ENCODE measurements around the gene POPDC3. TPM values are rescaled to one million over a fixed set of nuclear protein-coding genes. Genes with fewer than 3 reads are reported as not detected.
A peak's percentile ranks its signal among the peaks of the same experiment; 100 is the strongest.

Gene POPDC3
- polyA plus RNA-seq, 1 experiment, result 8.6 TPM

GRCh38 chr6:105153676-105154075 lies 26.1 kb downstream of the POPDC3 start:
- Histone ChIP-seq H3K4me3 (ENCODE audit: low read depth, low read length) (no peak overlapping the region), H3K36me3 (ENCODE audit: control insufficient read depth, insufficient read depth, low read length) (no peaks in the 10 kb centered on the region), H3K27me3 (ENCODE audit: control insufficient read depth, insufficient read depth, low read length) (no peaks in the 10 kb centered on the region)
- DNase-seq (ENCODE audit: low read depth), result no peak
- no peak for TF ChIP-seq CTCF (IDR thresholded peaks at IDR 0.05; ENCODE audit: insufficient read depth, low read depth, low read length)
- ChIA-PET CTCF (no interaction called here), POLR2A (no interaction called here)

GRCh38 chr6:105152880-105153279 lies 26.9 kb downstream of the POPDC3 start:
- DNase-seq (ENCODE audit: low read depth), result no peak
- no peaks in the 10 kb centered on the region for H3K36me3 ChIP-seq (ENCODE audit: control insufficient read depth, insufficient read depth, low read length)
- H3K4me3 ChIP-seq (ENCODE audit: low read depth, low read length), result no peak overlapping the region
- no peaks in the 10 kb centered on the region for H3K27me3 ChIP-seq (ENCODE audit: control insufficient read depth, insufficient read depth, low read length)
- ChIA-PET POLR2A (no interaction called here), CTCF (no interaction called here)
- TF ChIP-seq CTCF (IDR thresholded peaks at IDR 0.05; ENCODE audit: insufficient read depth, low read depth, low read length), result no peak

- CTCF ChIA-PET, result no interaction called here
- DNase-seq (ENCODE audit: low read depth), result no peak
- no peaks in the 10 kb centered on the region for H3K27me3 ChIP-seq (ENCODE audit: control insufficient read depth, insufficient read depth, low read length)
- TF ChIP-seq CTCF (IDR thresholded peaks at IDR 0.05; ENCODE audit: insufficient read depth, low read depth, low read length), result no peak
- no peaks in the 10 kb centered on the region for H3K36me3 ChIP-seq (ENCODE audit: control insufficient read depth, insufficient read depth, low read length)
- no peak overlapping the region for H3K4me3 ChIP-seq (ENCODE audit: low read depth, low read length)
- POLR2A ChIA-PET, result no interaction called here
Observed at GRCh38 chr6:105151644-105152043, 28.2 kb downstream of the POPDC3 start.

- H3K36me3 ChIP-seq (ENCODE audit: control insufficient read depth, insufficient read depth, low read length), result no peaks in the 10 kb centered on the region
- no peaks in the 10 kb centered on the region for H3K27me3 ChIP-seq (ENCODE audit: control insufficient read depth, insufficient read depth, low read length)
- no peak for TF ChIP-seq CTCF (IDR thresholded peaks at IDR 0.05; ENCODE audit: insufficient read depth, low read depth, low read length)
- no peak overlapping the region for H3K4me3 ChIP-seq (ENCODE audit: low read depth, low read length)
- CTCF ChIA-PET, result no interaction called here
- POLR2A ChIA-PET, result no interaction called here
- no peak for DNase-seq (ENCODE audit: low read depth)
Observed at GRCh38 chr6:105138141-105138540, 41.7 kb downstream of the POPDC3 start.

GRCh38 chr6:105137388-105137787 lies 42.4 kb downstream of the POPDC3 start:
- CTCF ChIA-PET, result interaction anchor here (0.9 to 1.5 kb wide), 4 partner anchors 9 to 50 kb away, joined by 3 to 5 read pairs (median 4); no protein-coding TSS in a partner anchor
- DNase-seq (ENCODE audit: low read depth), result no peak
- H3K4me3 ChIP-seq (ENCODE audit: low read depth, low read length), result peak overlapping the region; percentile 85
- H3K27me3 ChIP-seq (ENCODE audit: control insufficient read depth, insufficient read depth, low read length), result no peaks in the 10 kb centered on the region
- TF ChIP-seq CTCF (IDR thresholded peaks at IDR 0.05; ENCODE audit: insufficient read depth, low read depth, low read length), result no peak
- POLR2A ChIA-PET, result interaction anchor here (0.7 kb wide), 1 partner anchor 33 kb away, joined by 3 read pairs; no protein-coding TSS in a partner anchor
- H3K36me3 ChIP-seq (ENCODE audit: control insufficient read depth, insufficient read depth, low read length), result no peaks in the 10 kb centered on the region
